Stomach (tissue), 9 donors: ENCODE measurements around the gene CLEC4D. TPM values are rescaled to one million over a fixed set of nuclear protein-coding genes. Genes with fewer than 3 reads are reported as not detected.

ENCODE experiments used
- DNase-seq, 2 donors: peaks; one replicate each; pipeline versions ENCODE4 v3.0.0 to v3.0.0-alpha.2; 2013 to 2019
- H3K27ac ChIP-seq, 5 donors: fragments of 200-600 bp in 4 of 5; sonication (generic) in 4 of 5; one replicate each; pipeline ENCODE4 v1.5.1; 2013 to 2019; ENCODE audit warnings: mild to moderate bottlenecking in 1 of 5, moderate library complexity in 1 of 5
- H3K27me3 ChIP-seq, 3 donors: fragments of 200-600 bp; sonication (generic); one replicate each; pipeline ENCODE4 v1.5.1; 2017 to 2019; ENCODE audit warnings: mixed run types in 1 of 3
- H3K36me3 ChIP-seq, 4 donors: fragments of 200-600 bp; sonication (generic); 1 replicate in 3 of 4; 2 replicates in 1 of 4; pipeline ENCODE4 v1.5.1; 2016 to 2019
- H3K4me1 ChIP-seq, 4 donors: fragments of 200-600 bp; sonication (generic); one replicate each; pipeline ENCODE4 v1.5.1; 2016 to 2019
- H3K4me3 ChIP-seq, 4 donors: fragments of 200-600 bp; sonication (generic) in 3 of 4; one replicate each; pipeline ENCODE4 v1.5.1; 2016 to 2019; ENCODE audit warnings: mild to moderate bottlenecking in 1 of 4
- H3K9me3 ChIP-seq, 4 donors: fragments of 200-600 bp; sonication (generic); one replicate each; pipeline ENCODE4 v1.5.1; 2016 to 2019
- CTCF ChIP-seq, 7 experiments: fragments of 450-650 bp in 4 of 7; fragments of 200-600 bp in 3 of 7; sonication (generic) in 3 of 7; IDR thresholded peaks; one replicate each; pipeline ENCODE4 v1.5.1; 2016 to 2019; ENCODE audit warnings: antibody characterized with exemption in 7 of 7, control low read depth in 2 of 7, mild to moderate bottlenecking in 1 of 7
- EP300 ChIP-seq: sonication (generic); formaldehyde crosslinking; IDR thresholded peaks from one replicate; pipeline ENCODE4 v1.6.1; 2017; ENCODE audit warnings: antibody characterized with exemption
- POLR2A ChIP-seq, 4 donors: fragments of 450-650 bp; IDR thresholded peaks; one replicate each; pipeline ENCODE4 v1.6.1; 2016; ENCODE audit warnings: antibody characterized with exemption in 4 of 4, control low read depth in 2 of 4, mild to moderate bottlenecking in 1 of 4, moderate library complexity in 1 of 4
- POLR2AphosphoS5 ChIP-seq, 3 donors: sonication (generic); formaldehyde crosslinking; IDR thresholded peaks; one replicate each; pipeline ENCODE4 v1.6.1; 2016; ENCODE audit warnings: antibody characterized with exemption in 3 of 3
- WGBS, 5 donors: extraction: QIAGEN DNeasy Blood & Tissue Kit in 3 of 5; methylation state at CpG; one replicate each; pipeline versions ENCODE4 v1.1.5 to v1.1.7; 2013 to 2018; 5-methylcytosine and 5-hydroxymethylcytosine counted together
- intact Hi-C: fragments of 100-400 bp; cut with DNase I; formaldehyde crosslinking; loops from one replicate; pipeline ENCODE4 v1.15.1; 2023; ENCODE audit warnings: low total_unique reads
- polyA plus RNA-seq, 3 donors: library from polyadenylated mRNA; stranded (reverse); fragments of 200-250 nt; gene quantifications; one replicate each; pipeline ENCODE4 v1.2.3, GENCODE V29; 2013
- total RNA-seq, 5 donors: library from RNA; depleted of rRNA; stranded (reverse); fragments of >200 nt; gene quantifications; one replicate each; pipeline versions ENCODE4 v1.1.0 to v1.2.3, GENCODE V29; 2014 to 2016
- donor health status: healthy with polysubstance abuse.
- donor health status: Bipolar disorder and iron deficiency.
- donor health status: healthy.

Gene CLEC4D
- total and polyA plus RNA-seq, 8 donors, result 0.19 to 1.8 (median 0.20) TPM; not detected in 5

DNA sequence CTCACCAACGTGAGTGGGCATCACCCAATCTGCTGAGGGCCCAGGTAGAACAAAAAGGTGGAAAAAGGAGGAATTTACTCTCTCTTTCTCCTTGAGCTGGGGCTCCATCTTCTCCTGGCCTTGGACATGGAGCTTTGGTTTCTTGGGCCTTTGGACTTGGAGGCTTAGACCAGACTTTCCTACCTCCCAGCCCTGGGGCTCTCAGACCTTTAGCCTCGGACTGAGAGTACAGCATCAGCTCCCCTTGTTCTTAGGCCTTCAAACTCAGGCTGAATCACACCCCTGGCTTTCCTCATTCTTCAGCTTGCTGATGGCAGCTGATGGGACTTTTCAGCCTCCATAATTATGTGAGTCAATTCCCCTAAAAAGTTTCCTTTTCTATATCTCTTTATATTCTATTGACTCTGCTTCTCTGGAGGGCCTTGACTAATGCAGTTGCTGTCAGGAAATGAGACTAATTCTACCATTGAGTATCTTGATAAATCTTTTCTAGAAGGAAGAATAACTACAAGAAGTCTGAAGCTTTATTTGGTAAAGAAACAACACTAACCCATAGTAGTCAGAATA is 43.3 kb downstream of the CLEC4D start:
- H3K4me3 ChIP-seq, result no peak overlapping the region
- WGBS, 5 donors, result 53 to 72% (median 59%) methylated on average over 2 of the region's 2 CpGs
- intact Hi-C loops, result no loop called here
- H3K4me1 ChIP-seq, result no peaks in the 10 kb centered on the region
- no peak overlapping the region for H3K27ac ChIP-seq
- no peaks in the 10 kb centered on the region for H3K27me3 ChIP-seq
- TF ChIP-seq POLR2AphosphoS5 (IDR thresholded peaks at IDR 0.05) (no peak), CTCF (IDR thresholded peaks at IDR 0.05) (no peak), EP300 (no peak), POLR2A (IDR thresholded peaks at IDR 0.05) (no peak)
- DNase-seq, result no peak
- H3K9me3 ChIP-seq, result no peaks in the 10 kb centered on the region
- no peaks in the 10 kb centered on the region for H3K36me3 ChIP-seq

DNA sequence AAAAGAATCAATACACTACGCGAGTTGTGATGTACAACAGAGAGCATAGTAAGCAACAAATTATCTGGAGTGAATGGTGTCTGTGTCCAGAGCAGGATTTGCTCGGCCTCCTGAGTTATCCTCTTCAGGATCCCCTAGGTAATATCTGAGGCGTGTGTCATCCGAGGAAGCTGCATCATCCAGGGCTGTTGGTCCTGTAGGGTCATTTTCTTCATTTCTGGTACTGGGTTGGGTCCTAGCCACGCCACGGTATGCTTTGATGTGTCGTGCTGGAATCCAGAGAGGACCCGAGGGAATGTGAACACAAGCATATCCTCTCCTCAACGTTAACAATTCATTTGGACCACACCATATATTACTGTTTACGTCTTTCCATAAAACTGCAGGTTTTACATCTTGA is 46.4 kb downstream of the CLEC4D start:
- no peak for TF ChIP-seq POLR2AphosphoS5 (IDR thresholded peaks at IDR 0.05)
- no peak for TF ChIP-seq POLR2A (IDR thresholded peaks at IDR 0.05)
- TF ChIP-seq EP300, result no peak
- no peak for TF ChIP-seq CTCF (IDR thresholded peaks at IDR 0.05)
- Histone ChIP-seq H3K9me3 (peaks cover 0 to 11% (median 7%) of the 10 kb centered on the region in 4 donors), H3K4me3 (no peak overlapping the region), H3K4me1 (no peaks in the 10 kb centered on the region), H3K36me3 (no peaks in the 10 kb centered on the region), H3K27ac (no peak overlapping the region), H3K27me3 (no peaks in the 10 kb centered on the region)
- intact Hi-C loops, result no loop called here
- 83 to 89% (median 86%) methylated on average over 11 of the region's 11 CpGs for WGBS, 5 donors
- DNase-seq, result no peak

GRCh38 chr12:8561011-8561410 is 47.7 kb downstream of the CLEC4D start:
- Histone ChIP-seq H3K27ac (no peak overlapping the region), H3K9me3 (peaks cover 0 to 11% (median 7%) of the 10 kb centered on the region in 4 donors), H3K36me3 (no peaks in the 10 kb centered on the region), H3K27me3 (no peaks in the 10 kb centered on the region), H3K4me1 (no peaks in the 10 kb centered on the region), H3K4me3 (no peak overlapping the region)
- intact Hi-C loops, result no loop called here
- no peak for TF ChIP-seq CTCF (IDR thresholded peaks at IDR 0.05)
- TF ChIP-seq POLR2AphosphoS5 (IDR thresholded peaks at IDR 0.05), result no peak
- TF ChIP-seq EP300, result no peak
- no peak for TF ChIP-seq POLR2A (IDR thresholded peaks at IDR 0.05)
- DNase-seq, result no peak
- 21 to 31% (median 29%) methylated on average over 4 of the region's 4 CpGs for WGBS, 5 donors

GRCh38 chr12:8562310-8562709 is 49.0 kb downstream of the CLEC4D start:
- no peak for DNase-seq
- H3K9me3 ChIP-seq, result peaks cover 3 to 11% (median 8%) of the 10 kb centered on the region in 4 donors
- 60 to 95% (median 93%) methylated on average over 6 of the region's 6 CpGs for WGBS, 5 donors
- intact Hi-C loops, result no loop called here
- no peak overlapping the region for H3K27ac ChIP-seq
- H3K27me3 ChIP-seq, result no peaks in the 10 kb centered on the region
- no peaks in the 10 kb centered on the region for H3K36me3 ChIP-seq
- H3K4me3 ChIP-seq, result no peak overlapping the region
- TF ChIP-seq EP300, result no peak
- no peak for TF ChIP-seq CTCF (IDR thresholded peaks at IDR 0.05)
- no peak for TF ChIP-seq POLR2AphosphoS5 (IDR thresholded peaks at IDR 0.05)
- no peak for TF ChIP-seq POLR2A (IDR thresholded peaks at IDR 0.05)
- H3K4me1 ChIP-seq, result no peaks in the 10 kb centered on the region
